OCI-LY1 (cell line): ENCODE measurements around the gene AIFM2.

Source experiments
- CTCF ChIP-seq: fragments of 200-600 bp; sonication (generic), shearing (Covaris generic); IDR thresholded peaks from 2 replicates; pipeline ENCODE4 v1.5.1; 2017; ENCODE audit warnings: mild to moderate bottlenecking, antibody characterized with exemption, low read length, moderate library complexity, mixed read lengths
- EZH2 ChIP-seq: fragments of 200-600 bp; sonication (generic), shearing (Covaris generic); IDR thresholded peaks from 2 replicates; pipeline ENCODE4 v1.8.0; 2017; ENCODE audit warnings: borderline replicate concordance, mixed run types, mild to moderate bottlenecking, antibody characterized with exemption, low read length, moderate library complexity, mixed read lengths

GRCh38 chr10:70123817-70124216, 8.8 kb downstream of the AIFM2 start:
- no peak for TF ChIP-seq CTCF
- no peak for TF ChIP-seq EZH2
